ENCODE data around the gene COG5. TPM values are rescaled to one million over a fixed set of nuclear protein-coding genes. Genes with fewer than 3 reads are reported as not detected.

COG5 gene
- total RNA-seq, 1 experiment from 2014 or later = 43.9 TPM

GRCh38 chr7:107446988-107447387 lies 116.7 kb downstream of the COG5 start:
- CTCF ChIA-PET = no interaction called here
- no peak for TF ChIP-seq CTCF (IDR thresholded peaks at IDR 0.05; ENCODE audit: insufficient read depth in 1 of 2, low read depth in 1 of 2, low read length in 1 of 2, severe bottlenecking in 1 of 2, unreplicated experiment in 1 of 2)
- BruUV-seq (replicated peaks) = no TSS peak
- Histone ChIP-seq H3K36me3 (ENCODE audit: control insufficient read depth, insufficient read depth, low read length) (no peaks in the 10 kb centered on the region), H3K27me3 (replicated peaks; ENCODE audit: control insufficient read depth, insufficient read depth, low read length) (no peaks in the 10 kb centered on the region), H3K9me3 (no peaks in the 10 kb centered on the region), H3K4me1 (no peaks in the 10 kb centered on the region), H3K4me3 (ENCODE audit: low read depth, low read length) (no peak overlapping the region)
- Mint-ChIP-seq H3K9me3 (ENCODE audit: unreplicated experiment) (no peaks in the 10 kb centered on the region), H3K4me1 (ENCODE audit: low read depth, unreplicated experiment) (no peaks in the 10 kb centered on the region), H3K36me3 (ENCODE audit: insufficient read depth, unreplicated experiment) (peaks cover 8% of the 10 kb centered on the region), H3K27ac (ENCODE audit: unreplicated experiment) (no peak overlapping the region), H3K27me3 (ENCODE audit: insufficient read depth, unreplicated experiment) (no peaks in the 10 kb centered on the region), H3K4me3 (ENCODE audit: unreplicated experiment) (no peak overlapping the region)
- POLR2A ChIA-PET = no interaction called here
- no peak for DNase-seq
- intact Hi-C loops (cut with micrococcal nuclease; ENCODE audit: unreplicated experiment) = no loop called here

- intact Hi-C loops (cut with micrococcal nuclease; ENCODE audit: unreplicated experiment) = no loop called here
- no peaks in the 10 kb centered on the region for H3K27me3 Mint-ChIP-seq (ENCODE audit: insufficient read depth, unreplicated experiment)
- no peak overlapping the region for H3K4me3 ChIP-seq (ENCODE audit: low read depth, low read length)
- H3K27ac Mint-ChIP-seq (ENCODE audit: unreplicated experiment) = no peak overlapping the region
- H3K4me3 Mint-ChIP-seq (ENCODE audit: unreplicated experiment) = no peak overlapping the region
- no peaks in the 10 kb centered on the region for H3K4me1 Mint-ChIP-seq (ENCODE audit: low read depth, unreplicated experiment)
- no peaks in the 10 kb centered on the region for H3K9me3 Mint-ChIP-seq (ENCODE audit: unreplicated experiment)
- H3K4me1 ChIP-seq = no peaks in the 10 kb centered on the region
- DNase-seq = no peak
- no peaks in the 10 kb centered on the region for H3K36me3 ChIP-seq (ENCODE audit: control insufficient read depth, insufficient read depth, low read length)
- ChIA-PET POLR2A (no interaction called here), CTCF (no interaction called here)
- H3K36me3 Mint-ChIP-seq (ENCODE audit: insufficient read depth, unreplicated experiment) = peaks cover 5% of the 10 kb centered on the region
- H3K9me3 ChIP-seq = no peaks in the 10 kb centered on the region
- no peak for TF ChIP-seq CTCF (IDR thresholded peaks at IDR 0.05; ENCODE audit: insufficient read depth in 1 of 2, low read depth in 1 of 2, low read length in 1 of 2, severe bottlenecking in 1 of 2, unreplicated experiment in 1 of 2)
- BruUV-seq (replicated peaks) = no TSS peak
- no peaks in the 10 kb centered on the region for H3K27me3 ChIP-seq (replicated peaks; ENCODE audit: control insufficient read depth, insufficient read depth, low read length)
Observed at GRCh38 chr7:107446531-107446930, 117.2 kb downstream of the COG5 start.

GRCh38 chr7:107442678-107443077 lies 121.0 kb downstream of the COG5 start:
- CTCF ChIA-PET = no interaction called here

More at GRCh38 chr7:107442678-107443077, 121.0 kb downstream of the COG5 start:
- H3K27ac Mint-ChIP-seq (ENCODE audit: unreplicated experiment) = no peak overlapping the region
- no peaks in the 10 kb centered on the region for H3K36me3 ChIP-seq (ENCODE audit: control insufficient read depth, insufficient read depth, low read length)
- H3K27me3 ChIP-seq (replicated peaks; ENCODE audit: control insufficient read depth, insufficient read depth, low read length) = no peaks in the 10 kb centered on the region
- intact Hi-C loops (cut with micrococcal nuclease; ENCODE audit: unreplicated experiment) = no loop called here
- POLR2A ChIA-PET = no interaction called here
- H3K36me3 Mint-ChIP-seq (ENCODE audit: insufficient read depth, unreplicated experiment) = no peaks in the 10 kb centered on the region
- no TSS peak for BruUV-seq (replicated peaks)
- no peaks in the 10 kb centered on the region for H3K4me1 Mint-ChIP-seq (ENCODE audit: low read depth, unreplicated experiment)
- DNase-seq = no peak
- no peak for TF ChIP-seq CTCF (IDR thresholded peaks at IDR 0.05; ENCODE audit: insufficient read depth in 1 of 2, low read depth in 1 of 2, low read length in 1 of 2, severe bottlenecking in 1 of 2, unreplicated experiment in 1 of 2)
- no peaks in the 10 kb centered on the region for H3K4me1 ChIP-seq
- no peaks in the 10 kb centered on the region for H3K9me3 Mint-ChIP-seq (ENCODE audit: unreplicated experiment)
- no peaks in the 10 kb centered on the region for H3K27me3 Mint-ChIP-seq (ENCODE audit: insufficient read depth, unreplicated experiment)
- H3K4me3 ChIP-seq (ENCODE audit: low read depth, low read length) = no peak overlapping the region
- no peak overlapping the region for H3K4me3 Mint-ChIP-seq (ENCODE audit: unreplicated experiment)
- H3K9me3 ChIP-seq = no peaks in the 10 kb centered on the region

Data from Caco-2 (cell line).